ENCODE data around the gene FNDC8.

The FNDC8 gene

GRCh38 chr17:35121315-35121714, at the start of gene FNDC8:
TSS of gene FNDC8 (plus strand) at chr17:35121615. CDS start at chr17:35121694, 79 bp downstream.
- DNase-seq, result peak in 2 of 10 donors; percentile 39 to 43
- intact Hi-C loops (cut with DNase I), result loop anchor here (5.0 kb wide), 1 partner anchor 579 kb away; no protein-coding TSS in a partner anchor

GRCh38 chr17:35073183-35073790, 48.1 kb upstream of the FNDC8 start:
- DNase-seq, result no peak
- intact Hi-C loops (cut with DNase I), result no loop called here

- DNase-seq, result no peak
- intact Hi-C loops (cut with DNase I), result no loop called here
Measured at GRCh38 chr17:35073991-35074627, 47.3 kb upstream of the FNDC8 start.

GRCh38 chr17:35074711-35075707, 46.4 kb upstream of the FNDC8 start:
- no peak for DNase-seq
- intact Hi-C loops (cut with DNase I), result no loop called here

GRCh38 chr17:35076874-35077273, 44.5 kb upstream of the FNDC8 start:
- DNase-seq, result no peak
- intact Hi-C loops (cut with DNase I), result no loop called here

GRCh38 chr17:35079547-35080423, 41.6 kb upstream of the FNDC8 start:
- DNase-seq, result no peak
- intact Hi-C loops (cut with DNase I), result no loop called here

GRCh38 chr17:35080536-35080935, 40.9 kb upstream of the FNDC8 start:
- DNase-seq, result no peak
- intact Hi-C loops (cut with DNase I), result no loop called here

- intact Hi-C loops (cut with DNase I), result no loop called here
- no peak for DNase-seq
Measured at GRCh38 chr17:35081638-35082037, 39.8 kb upstream of the FNDC8 start.

- DNase-seq, result no peak
- intact Hi-C loops (cut with DNase I), result no loop called here
Measured at GRCh38 chr17:35082073-35082657, 39.2 kb upstream of the FNDC8 start.

- DNase-seq, result no peak
- intact Hi-C loops (cut with DNase I), result no loop called here
Measured at GRCh38 chr17:35083071-35083470, 38.3 kb upstream of the FNDC8 start.

GRCh38 chr17:35084987-35085386, 36.4 kb upstream of the FNDC8 start:
- intact Hi-C loops (cut with DNase I), result no loop called here
- no peak for DNase-seq

GRCh38 chr17:35086164-35086563, 35.3 kb upstream of the FNDC8 start:
- intact Hi-C loops (cut with DNase I), result no loop called here
- DNase-seq, result no peak

GRCh38 chr17:35086931-35087573, 34.4 kb upstream of the FNDC8 start:
- intact Hi-C loops (cut with DNase I), result no loop called here
- DNase-seq, result peak in 1 of 10 donors; percentile 22

GRCh38 chr17:35087731-35088355, 33.6 kb upstream of the FNDC8 start:
- peak in 3 of 10 donors; percentile 28 to 62 (median 30) for DNase-seq
- intact Hi-C loops (cut with DNase I), result no loop called here

GRCh38 chr17:35088356-35088880, 33.0 kb upstream of the FNDC8 start:
- intact Hi-C loops (cut with DNase I), result no loop called here
- DNase-seq, result peak; percentile 58 to 94 (median 70)

- intact Hi-C loops (cut with DNase I), result loop anchor here (1.0 kb wide), 1 partner anchor 91 kb away; no protein-coding TSS in a partner anchor
- DNase-seq, result peak; percentile 77 to 98 (median 85)
Measured at GRCh38 chr17:35088881-35089585, 32.4 kb upstream of the FNDC8 start.

GRCh38 chr17:35089586-35090296, 31.7 kb upstream of the FNDC8 start:
- intact Hi-C loops (cut with DNase I), result loop anchor here (1.0 to 10.0 kb wide), 2 partner anchors 91 to 125 kb away; partner anchors contain the start of genes CCT6B and ZNF830
- DNase-seq, result no peak

Measured in posterior cingulate gyrus (tissue), 11 donors.